ENCODE results near the gene GLTP. TPM values are rescaled to one million over a fixed set of nuclear protein-coding genes. Genes with fewer than 3 reads are reported as not detected.
"Not testable (repeated sequence)": the region's sequence is repeated elsewhere in the genome, so short reads cannot be mapped to it uniquely, and the experiment has no call there.

The GLTP gene
- polyA plus RNA-seq, 2 of the 4 experiments (the other 2 are of a cell fraction): 16.9 to 18.8 TPM

GRCh38 chr12:109868182-109869051 lies 11.9 kb downstream of the GLTP start:
- ChIA-PET CTCF (interaction anchor here (0.6 to 3.3 kb wide), 6 partner anchors 10 to 63 kb away, joined by 3 to 23 read pairs (median 4); no protein-coding TSS in a partner anchor), POLR2A (no interaction called here)
- no peak for FAIRE-seq
- ATAC-seq: no peak
- TF ChIP-seq MYC (IDR thresholded peaks at IDR 0.05; ENCODE audit: borderline replicate concordance, low read length) (no peak), HOXA7 (CRISPR knock-in tag; IDR thresholded peaks at IDR 0.05) (no peak), TFCP2L1 (CRISPR knock-in tag; IDR thresholded peaks at IDR 0.05) (no peak), BHLHE40 (IDR thresholded peaks at IDR 0.05; ENCODE audit: low read depth, low read length) (no peak), NPAS2 (CRISPR knock-in tag; IDR thresholded peaks at IDR 0.05; ENCODE audit: borderline replicate concordance) (no peak), HOXB5 (CRISPR knock-in tag; IDR thresholded peaks at IDR 0.05) (no peak), RAD21 (conservative IDR thresholded peaks at IDR 0.05 in 1 of 2, IDR thresholded peaks at IDR 0.05 in 1 of 2) (no peak), ESRRA (IDR thresholded peaks at IDR 0.05; ENCODE audit: borderline replicate concordance, low read length) (no peak), NR3C1 (IDR thresholded peaks at IDR 0.05) (no peak)
- Histone ChIP-seq H3K27ac (no peak overlapping the region), H3K4me2 (no peak overlapping the region), H3K4me1 (peaks cover 19% of the 10 kb centered on the region), H3K9me3 (no peaks in the 10 kb centered on the region), H3K4me3 (no peak overlapping the region)
- DNase-seq (ENCODE audit: low read depth in 1 of 2, low spot score in 1 of 2): no peak
- WGBS (ENCODE audit: missing lambda C conversion rate): 78% methylated on average over 9 of the region's 9 CpGs

GRCh38 chr12:109864916-109865315 lies 15.4 kb downstream of the GLTP start:
- no peak for ATAC-seq
- CTCF ChIA-PET: interaction anchor here (0.9 to 4.2 kb wide), 4 partner anchors 12 to 28 kb away, joined by 3 to 45 read pairs (median 12); no protein-coding TSS in a partner anchor
- POLR2A ChIA-PET: no interaction called here
- H3K27ac ChIP-seq: peak overlapping the region; percentile 23 to 69; a peak in 4 of 6 replicates
- 74% methylated on average over 3 of the region's 3 CpGs for WGBS (ENCODE audit: missing lambda C conversion rate)
- H3K4me3 ChIP-seq: no peak overlapping the region
- peak overlapping the region; percentile 26 for H3K4me2 ChIP-seq
- H3K9me3 ChIP-seq: no peaks in the 10 kb centered on the region
- peaks cover 19% of the 10 kb centered on the region for H3K4me1 ChIP-seq
- no peak for FAIRE-seq
- TF ChIP-seq MAFK (IDR thresholded peaks at IDR 0.05; ENCODE audit: partially characterized antibody): no peak
- no peak for TF ChIP-seq MYC (IDR thresholded peaks at IDR 0.05; ENCODE audit: borderline replicate concordance, low read length)
- TF ChIP-seq ZFP36 (IDR thresholded peaks at IDR 0.05; ENCODE audit: borderline replicate concordance, partially characterized antibody): no peak
- TF ChIP-seq RFX5 (IDR thresholded peaks at IDR 0.05): no peak
- no peak for TF ChIP-seq JUNB (IDR thresholded peaks at IDR 0.05)
- no peak for TF ChIP-seq KDM1A (IDR thresholded peaks at IDR 0.05; ENCODE audit: low read depth)
- no peak for TF ChIP-seq TP53 (CRISPR knock-in tag; IDR thresholded peaks at IDR 0.05)
- TF ChIP-seq RCOR1 (IDR thresholded peaks at IDR 0.05; ENCODE audit: low read depth, low read length): no peak
- TF ChIP-seq RARB (CRISPR knock-in tag; IDR thresholded peaks at IDR 0.05): no peak
- TF ChIP-seq HEYL (CRISPR knock-in tag; IDR thresholded peaks at IDR 0.05): no peak
- no peak for TF ChIP-seq BHLHE40 (IDR thresholded peaks at IDR 0.05; ENCODE audit: low read depth, low read length)
- TF ChIP-seq RNF2 (IDR thresholded peaks at IDR 0.05; ENCODE audit: borderline replicate concordance, low read depth): no peak
- TF ChIP-seq CHD4 (IDR thresholded peaks at IDR 0.05; ENCODE audit: borderline replicate concordance): no peak
- TF ChIP-seq PHF8 (IDR thresholded peaks at IDR 0.05; ENCODE audit: borderline replicate concordance, low read depth): no peak
- DNase-seq (ENCODE audit: low read depth in 1 of 2, low spot score in 1 of 2): no peak

- 81% methylated on average over 9 of the region's 9 CpGs for WGBS (ENCODE audit: missing lambda C conversion rate)
Measured at GRCh38 chr12:109863847-109864712, 16.3 kb downstream of the GLTP start.

GRCh38 chr12:109862491-109862890 lies 17.9 kb downstream of the GLTP start:
- H3K4me1 ChIP-seq: peaks cover 19% of the 10 kb centered on the region
- 91% methylated on average over 9 of the region's 9 CpGs for WGBS (ENCODE audit: missing lambda C conversion rate)
- H3K4me3 ChIP-seq; POLR2A ChIA-PET; H3K9me3 ChIP-seq; FAIRE-seq; H3K4me2 ChIP-seq; DNase-seq (ENCODE audit: low read depth in 1 of 2, low spot score in 1 of 2); ATAC-seq; H3K27ac ChIP-seq: not testable (repeated sequence)
- CTCF ChIA-PET: interaction anchor here (0.9 to 4.2 kb wide), 2 partner anchors 10 to 11 kb away, joined by 3 to 45 read pairs; no protein-coding TSS in a partner anchor

More at GRCh38 chr12:109863847-109864712, 16.3 kb downstream of the GLTP start:
- Histone ChIP-seq H3K4me3 (no peak overlapping the region), H3K27ac (peak overlapping the region; percentile 23 to 69; a peak in 4 of 6 replicates), H3K4me1 (peaks cover 19% of the 10 kb centered on the region), H3K9me3 (no peaks in the 10 kb centered on the region), H3K4me2 (peak overlapping the region; percentile 26)
- ATAC-seq (peak; percentile 62 to 80; a peak in 4 of 6 replicates), DNase-seq (ENCODE audit: low read depth in 1 of 2, low spot score in 1 of 2) (peak in 1 of 2 experiments; percentile 66), FAIRE-seq (no peak)
- CTCF ChIA-PET: interaction anchor here (0.6 to 4.2 kb wide), 7 partner anchors 11 to 665 kb away, joined by 3 to 45 read pairs (median 5); no protein-coding TSS in a partner anchor
- no peak for TF ChIP-seq JUNB (IDR thresholded peaks at IDR 0.05)
- no peak for TF ChIP-seq MAX (IDR thresholded peaks at IDR 0.05)
- no peak for TF ChIP-seq RCOR1 (IDR thresholded peaks at IDR 0.05; ENCODE audit: low read depth, low read length)
- no peak for TF ChIP-seq KDM1A (IDR thresholded peaks at IDR 0.05; ENCODE audit: low read depth)
- no peak for TF ChIP-seq CBX8 (IDR thresholded peaks at IDR 0.05)
- TF ChIP-seq FOXS1 (CRISPR knock-in tag; IDR thresholded peaks at IDR 0.05): no peak
- no peak for TF ChIP-seq ZNF302 (CRISPR knock-in tag; IDR thresholded peaks at IDR 0.05)
- TF ChIP-seq JUN (IDR thresholded peaks at IDR 0.05): no peak
- no peak for TF ChIP-seq HOXA7 (CRISPR knock-in tag; IDR thresholded peaks at IDR 0.05)
- TF ChIP-seq NPAS2 (CRISPR knock-in tag; IDR thresholded peaks at IDR 0.05; ENCODE audit: borderline replicate concordance): no peak
- no peak for TF ChIP-seq MAZ (IDR thresholded peaks at IDR 0.05; ENCODE audit: borderline replicate concordance, low read depth, low read length)
- POLR2A ChIA-PET: no interaction called here
